ENCODE data around the gene SLIT1.

Gene SLIT1

DNA sequence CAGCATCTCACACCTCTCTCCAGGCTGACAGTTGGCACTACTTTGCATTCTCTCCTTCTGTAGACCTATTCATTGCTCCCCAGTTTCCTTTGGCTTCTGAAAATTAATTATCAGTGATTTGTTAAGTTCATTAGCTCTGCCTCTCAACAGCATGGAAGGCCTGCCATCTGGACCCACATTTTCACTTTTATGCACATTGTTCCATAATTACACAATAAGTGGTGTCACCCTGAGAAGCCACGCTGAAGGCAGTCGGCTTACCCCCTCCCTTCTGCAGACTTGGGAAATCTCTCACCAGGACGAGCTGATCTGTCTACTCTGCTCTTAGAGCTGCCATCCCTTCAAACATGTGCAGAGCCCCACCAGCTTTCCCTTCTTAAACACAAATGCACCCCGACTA, 64.7 kb downstream of the SLIT1 start:
- H3K4me3 ChIP-seq (ENCODE audit: low read length), result no peak overlapping the region
- H3K4me2 ChIP-seq (ENCODE audit: low read length), result no peak overlapping the region
- no peaks in the 10 kb centered on the region for H3K36me3 ChIP-seq (ENCODE audit: insufficient read depth, low read length)
- H3K9me3 ChIP-seq (replicated peaks; ENCODE audit: low read length), result no peaks in the 10 kb centered on the region
- H3K27me3 ChIP-seq (ENCODE audit: control insufficient read depth, insufficient read depth, low read length), result peaks cover 54% of the 10 kb centered on the region
- H3K9ac ChIP-seq (ENCODE audit: low read depth, low read length), result no peak overlapping the region
- H3K4me1 ChIP-seq (ENCODE audit: control insufficient read depth, insufficient read depth, low read length), result no peaks in the 10 kb centered on the region

DNA sequence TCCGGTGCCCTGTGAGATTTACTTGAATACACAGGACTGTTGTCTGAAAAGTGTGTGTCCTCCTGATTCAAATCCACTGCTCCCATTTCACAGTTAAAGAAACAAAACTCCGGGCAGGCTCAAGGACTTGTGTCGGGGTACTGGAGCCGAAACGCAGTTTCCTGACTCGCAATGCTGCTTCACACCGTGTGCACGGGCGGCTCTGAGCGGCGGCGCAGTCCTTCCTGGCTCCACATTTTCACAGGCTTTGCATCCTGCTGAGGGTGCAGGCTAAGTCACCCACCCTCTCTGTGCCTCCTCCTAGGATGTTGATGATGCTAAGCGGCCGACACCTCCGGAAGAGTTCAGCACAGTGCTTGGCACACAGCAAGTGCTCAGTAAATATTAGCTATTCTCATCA, 65.4 kb downstream of the SLIT1 start:
- H3K36me3 ChIP-seq (ENCODE audit: insufficient read depth, low read length), result no peaks in the 10 kb centered on the region
- H3K27me3 ChIP-seq (ENCODE audit: control insufficient read depth, insufficient read depth, low read length), result peaks cover 59% of the 10 kb centered on the region
- no peak overlapping the region for H3K4me2 ChIP-seq (ENCODE audit: low read length)

GRCh38 chr10:97119058-97119745, 66.6 kb downstream of the SLIT1 start:
- H3K9ac ChIP-seq (ENCODE audit: low read depth, low read length), result no peak overlapping the region
- no peaks in the 10 kb centered on the region for H3K4me1 ChIP-seq (ENCODE audit: control insufficient read depth, insufficient read depth, low read length)
- H3K36me3 ChIP-seq (ENCODE audit: insufficient read depth, low read length), result no peaks in the 10 kb centered on the region
- H3K4me2 ChIP-seq (ENCODE audit: low read length), result no peak overlapping the region
- H3K9me3 ChIP-seq (replicated peaks; ENCODE audit: low read length), result no peaks in the 10 kb centered on the region
- H3K4me3 ChIP-seq (ENCODE audit: low read length), result no peak overlapping the region
- H3K27me3 ChIP-seq (ENCODE audit: control insufficient read depth, insufficient read depth, low read length), result peaks cover 56% of the 10 kb centered on the region

More for the DNA sequence above, 65.4 kb downstream of the SLIT1 start:
- Histone ChIP-seq H3K9me3 (replicated peaks; ENCODE audit: low read length) (no peaks in the 10 kb centered on the region), H3K4me3 (ENCODE audit: low read length) (no peak overlapping the region), H3K9ac (ENCODE audit: low read depth, low read length) (no peak overlapping the region), H3K4me1 (ENCODE audit: control insufficient read depth, insufficient read depth, low read length) (no peaks in the 10 kb centered on the region)

- H3K4me3 ChIP-seq (ENCODE audit: low read length), result no peak overlapping the region
- H3K4me1 ChIP-seq (ENCODE audit: control insufficient read depth, insufficient read depth, low read length), result no peaks in the 10 kb centered on the region
- peaks cover 48% of the 10 kb centered on the region for H3K27me3 ChIP-seq (ENCODE audit: control insufficient read depth, insufficient read depth, low read length)
- no peak overlapping the region for H3K9ac ChIP-seq (ENCODE audit: low read depth, low read length)
- no peaks in the 10 kb centered on the region for H3K9me3 ChIP-seq (replicated peaks; ENCODE audit: low read length)
- H3K4me2 ChIP-seq (ENCODE audit: low read length), result no peak overlapping the region
- no peaks in the 10 kb centered on the region for H3K36me3 ChIP-seq (ENCODE audit: insufficient read depth, low read length)
Observed at GRCh38 chr10:97117372-97117771, 68.4 kb downstream of the SLIT1 start.

DNA sequence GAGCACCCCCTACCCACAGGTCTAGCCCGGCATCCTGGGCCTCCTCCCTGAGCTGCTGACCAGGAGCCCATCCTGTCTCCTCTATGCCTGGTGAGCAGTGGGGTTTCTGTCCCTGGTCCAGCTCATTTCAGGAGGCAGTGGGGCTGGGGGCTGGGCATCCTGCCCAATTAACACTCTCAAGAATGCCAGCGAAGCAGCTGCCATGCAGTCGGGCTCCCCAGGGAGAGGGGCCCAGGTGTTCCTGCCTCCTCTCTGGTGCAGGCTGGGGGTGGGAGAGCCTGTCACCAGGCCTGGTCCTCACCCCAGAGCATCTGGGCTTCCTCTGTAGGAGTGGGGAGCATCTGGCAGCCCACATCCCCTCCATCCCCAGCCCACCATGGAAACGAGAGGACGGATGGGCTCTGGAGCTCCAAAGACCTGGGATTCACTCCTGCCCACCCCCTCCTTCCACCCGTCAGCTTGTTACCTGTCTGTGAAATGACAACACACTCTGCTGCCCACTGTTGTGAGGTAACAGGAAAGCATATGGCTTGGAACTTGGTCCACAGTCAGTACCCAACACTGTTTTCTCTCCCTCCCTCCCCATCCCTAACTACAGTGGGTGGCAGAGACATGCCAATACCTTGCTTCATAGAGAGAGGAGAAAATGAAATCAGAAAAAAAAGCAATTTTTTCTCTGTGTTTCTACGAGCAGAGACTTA, 69.1 kb downstream of the SLIT1 start:
- peaks cover 48% of the 10 kb centered on the region for H3K27me3 ChIP-seq (ENCODE audit: control insufficient read depth, insufficient read depth, low read length)
- H3K9ac ChIP-seq (ENCODE audit: low read depth, low read length), result no peak overlapping the region
- no peak overlapping the region for H3K4me2 ChIP-seq (ENCODE audit: low read length)
- no peak overlapping the region for H3K4me3 ChIP-seq (ENCODE audit: low read length)
- no peaks in the 10 kb centered on the region for H3K36me3 ChIP-seq (ENCODE audit: insufficient read depth, low read length)
- no peaks in the 10 kb centered on the region for H3K9me3 ChIP-seq (replicated peaks; ENCODE audit: low read length)
- H3K4me1 ChIP-seq (ENCODE audit: control insufficient read depth, insufficient read depth, low read length), result no peaks in the 10 kb centered on the region

DNA sequence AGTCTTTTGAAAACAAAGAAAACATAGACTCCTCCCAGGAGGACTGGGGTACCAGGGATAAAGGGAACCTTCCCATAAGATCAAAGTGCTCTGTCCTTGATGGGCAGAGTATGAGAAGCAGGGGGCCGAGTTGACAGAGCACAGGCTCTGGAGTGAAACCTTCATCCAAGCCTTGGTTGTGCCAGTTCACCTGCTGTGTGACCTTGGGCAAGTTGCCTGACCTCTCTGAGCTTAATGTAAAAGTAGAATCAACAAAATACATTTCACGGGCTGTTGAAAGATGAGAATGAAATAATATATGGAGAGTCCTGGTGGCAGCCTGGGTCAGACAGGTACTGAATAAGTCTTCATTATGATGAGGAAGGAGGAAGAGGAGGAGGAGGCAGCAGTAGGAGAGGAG, 69.9 kb downstream of the SLIT1 start:
- Histone ChIP-seq H3K27me3 (ENCODE audit: control insufficient read depth, insufficient read depth, low read length) (peaks cover 45% of the 10 kb centered on the region), H3K9ac (ENCODE audit: low read depth, low read length) (no peak overlapping the region), H3K36me3 (ENCODE audit: insufficient read depth, low read length) (no peaks in the 10 kb centered on the region), H3K4me1 (ENCODE audit: control insufficient read depth, insufficient read depth, low read length) (no peaks in the 10 kb centered on the region), H3K9me3 (replicated peaks; ENCODE audit: low read length) (no peaks in the 10 kb centered on the region), H3K4me3 (ENCODE audit: low read length) (no peak overlapping the region), H3K4me2 (ENCODE audit: low read length) (no peak overlapping the region)

GRCh38 chr10:97111615-97112014, 74.1 kb downstream of the SLIT1 start:
- no peak overlapping the region for H3K4me2 ChIP-seq (ENCODE audit: low read length)
- no peaks in the 10 kb centered on the region for H3K4me1 ChIP-seq (ENCODE audit: control insufficient read depth, insufficient read depth, low read length)
- H3K9me3 ChIP-seq (replicated peaks; ENCODE audit: low read length), result no peaks in the 10 kb centered on the region
- no peak overlapping the region for H3K9ac ChIP-seq (ENCODE audit: low read depth, low read length)
- H3K27me3 ChIP-seq (ENCODE audit: control insufficient read depth, insufficient read depth, low read length), result peaks cover 49% of the 10 kb centered on the region
- H3K36me3 ChIP-seq (ENCODE audit: insufficient read depth, low read length), result no peaks in the 10 kb centered on the region
- no peak overlapping the region for H3K4me3 ChIP-seq (ENCODE audit: low read length)

- Histone ChIP-seq H3K27me3 (ENCODE audit: control insufficient read depth, insufficient read depth, low read length) (peaks cover 36% of the 10 kb centered on the region), H3K9me3 (replicated peaks; ENCODE audit: low read length) (no peaks in the 10 kb centered on the region), H3K9ac (ENCODE audit: low read depth, low read length) (no peak overlapping the region), H3K36me3 (ENCODE audit: insufficient read depth, low read length) (no peaks in the 10 kb centered on the region), H3K4me1 (ENCODE audit: control insufficient read depth, insufficient read depth, low read length) (no peaks in the 10 kb centered on the region), H3K4me3 (ENCODE audit: low read length) (no peak overlapping the region), H3K4me2 (ENCODE audit: low read length) (no peak overlapping the region)
Observed at GRCh38 chr10:97109547-97109946, 76.2 kb downstream of the SLIT1 start.

GRCh38 chr10:97107551-97107950, 78.2 kb downstream of the SLIT1 start:
- H3K4me1 ChIP-seq (ENCODE audit: control insufficient read depth, insufficient read depth, low read length), result no peaks in the 10 kb centered on the region
- H3K36me3 ChIP-seq (ENCODE audit: insufficient read depth, low read length), result no peaks in the 10 kb centered on the region
- H3K27me3 ChIP-seq (ENCODE audit: control insufficient read depth, insufficient read depth, low read length), result peaks cover 41% of the 10 kb centered on the region
- H3K4me2 ChIP-seq (ENCODE audit: low read length), result no peak overlapping the region
- H3K9ac ChIP-seq (ENCODE audit: low read depth, low read length), result no peak overlapping the region
- H3K4me3 ChIP-seq (ENCODE audit: low read length), result no peak overlapping the region
- H3K9me3 ChIP-seq (replicated peaks; ENCODE audit: low read length), result no peaks in the 10 kb centered on the region

GRCh38 chr10:97106207-97106606, 79.6 kb downstream of the SLIT1 start:
- Histone ChIP-seq H3K9ac (ENCODE audit: low read depth, low read length) (no peak overlapping the region), H3K9me3 (replicated peaks; ENCODE audit: low read length) (no peaks in the 10 kb centered on the region), H3K4me2 (ENCODE audit: low read length) (no peak overlapping the region), H3K27me3 (ENCODE audit: control insufficient read depth, insufficient read depth, low read length) (peaks cover 33% of the 10 kb centered on the region), H3K4me3 (ENCODE audit: low read length) (no peak overlapping the region), H3K36me3 (ENCODE audit: insufficient read depth, low read length) (no peaks in the 10 kb centered on the region), H3K4me1 (ENCODE audit: control insufficient read depth, insufficient read depth, low read length) (no peaks in the 10 kb centered on the region)

GRCh38 chr10:97105303-97105702, 80.5 kb downstream of the SLIT1 start:
- no peak overlapping the region for H3K4me3 ChIP-seq (ENCODE audit: low read length)
- H3K27me3 ChIP-seq (ENCODE audit: control insufficient read depth, insufficient read depth, low read length), result peaks cover 37% of the 10 kb centered on the region
- H3K4me1 ChIP-seq (ENCODE audit: control insufficient read depth, insufficient read depth, low read length), result no peaks in the 10 kb centered on the region
- H3K9ac ChIP-seq (ENCODE audit: low read depth, low read length), result no peak overlapping the region
- no peaks in the 10 kb centered on the region for H3K9me3 ChIP-seq (replicated peaks; ENCODE audit: low read length)
- H3K36me3 ChIP-seq (ENCODE audit: insufficient read depth, low read length), result no peaks in the 10 kb centered on the region
- no peak overlapping the region for H3K4me2 ChIP-seq (ENCODE audit: low read length)

Measured in skeletal muscle satellite cell (primary cell).